IMR-90 (cell line): ENCODE measurements around the gene RGS3.

ENCODE experiments used
- BHLHE40 ChIP-seq: fragments of 150-350 bp; IDR thresholded peaks from 2 replicates; pipeline ENCODE4 v1.6.1; 2016; ENCODE audit warnings: mild to moderate bottlenecking, low read depth, low read length
- CHD1 ChIP-seq: IDR thresholded peaks from 2 replicates; pipeline ENCODE4 v1.6.1; 2012; ENCODE audit warnings: low read depth, low read length, improper control_type of control experiment
- CTCF ChIP-seq: conservative IDR thresholded peaks from 2 replicates; pipeline ENCODE4 v1.5.1; 2012; ENCODE audit warnings: mild to moderate bottlenecking, low read depth, low read length, improper control_type of control experiment
- ELK1 ChIP-seq: fragments of 150-350 bp; IDR thresholded peaks from 2 replicates; pipeline ENCODE4 v1.6.1; 2016; ENCODE audit warnings: low read depth, mild to moderate bottlenecking, low read length, moderate library complexity, borderline replicate concordance
- MAFK ChIP-seq: IDR thresholded peaks from 2 replicates; pipeline ENCODE4 v1.6.1; 2012; ENCODE audit warnings: low read depth, low read length, improper control_type of control experiment
- MAZ ChIP-seq: IDR thresholded peaks from 2 replicates; pipeline ENCODE4 v1.6.1; 2012; ENCODE audit warnings: low read depth, mild to moderate bottlenecking, low read length, improper control_type of control experiment, moderate library complexity, borderline replicate concordance
- MXI1 ChIP-seq: IDR thresholded peaks from 2 replicates; pipeline ENCODE4 v1.6.1; 2012; ENCODE audit warnings: low read depth, mild to moderate bottlenecking, low read length, moderate library complexity, borderline replicate concordance
- POLR2A ChIP-seq: IDR thresholded peaks from 2 replicates; pipeline ENCODE4 v1.6.1; 2012; ENCODE audit warnings: mild to moderate bottlenecking, low read depth, low read length
- RAD21 ChIP-seq: IDR thresholded peaks from 2 replicates; pipeline ENCODE4 v1.6.1; 2012; ENCODE audit warnings: low read length, improper control_type of control experiment
- RCOR1 ChIP-seq: IDR thresholded peaks from 2 replicates; pipeline ENCODE4 v1.6.1; 2012; ENCODE audit warnings: mild to moderate bottlenecking, low read length, improper control_type of control experiment; ENCODE audit not compliant: insufficient replicate concordance
- RFX5 ChIP-seq: IDR thresholded peaks from 2 replicates; pipeline ENCODE4 v1.8.0; 2012; ENCODE audit warnings: low read depth, mild to moderate bottlenecking, low read length, moderate library complexity
- SMC3 ChIP-seq: fragments of 150-350 bp; IDR thresholded peaks from 2 replicates; pipeline ENCODE4 v1.6.1; 2016; ENCODE audit warnings: low read depth, mild to moderate bottlenecking, antibody characterized with exemption, low read length, moderate library complexity
- USF2 ChIP-seq: fragments of 150-350 bp; IDR thresholded peaks from 2 replicates; pipeline ENCODE4 v1.6.1; 2017; ENCODE audit warnings: mild to moderate bottlenecking, antibody characterized with exemption, low read length, low read depth

- TF ChIP-seq CTCF (no peak), SMC3 (no peak), POLR2A (no peak), MAFK (no peak), RCOR1 (no peak), RFX5 (no peak), RAD21 (no peak), CHD1 (no peak), MAZ (no peak), ELK1 (no peak), MXI1 (no peak), USF2 (no peak), BHLHE40 (no peak)
Observed at GRCh38 chr9:113546566-113546965, 83.0 kb downstream of the RGS3 start.
